Stimulated activated naive CD8-positive, alpha-beta T cell treated with anti-CD3 and anti-CD28 coated beads, Interleukin-15, amount 100 ng/mL, for 72 hours (primary cell): ENCODE results near the gene TOM1.

ENCODE experiments used
- ATAC-seq: fragments of 150-1000 bp; cut with Tn5 transposase; 2 replicates; pipeline ENCODE4 v1.10.0; 2021; ENCODE audit warnings: mild to moderate bottlenecking, moderate library complexity
- DNase-seq, 2 donors: peaks; one replicate each; pipeline ENCODE4 v3.0.0; 2021 to 2022
- H3K27ac Mint-ChIP-seq, 2 donors: one replicate each; pipeline ENCODE4 v1.8.0; 2022; ENCODE audit warnings: mild to moderate bottlenecking in 2 of 2, mixed read lengths in 2 of 2, moderate library complexity in 2 of 2
- H3K27me3 Mint-ChIP-seq: one replicate; pipeline ENCODE4 v1.8.0; 2022; ENCODE audit warnings: mixed read lengths
- H3K4me1 Mint-ChIP-seq: one replicate; pipeline ENCODE4 v1.8.0; 2022; ENCODE audit warnings: mild to moderate bottlenecking, mixed read lengths
- H3K4me3 Mint-ChIP-seq, 2 donors: one replicate each; pipeline ENCODE4 v1.8.0; 2022; ENCODE audit warnings: mild to moderate bottlenecking in 2 of 2, mixed read lengths in 2 of 2, moderate library complexity in 1 of 2
- H3K9me3 Mint-ChIP-seq, 2 donors: one replicate each; pipeline ENCODE4 v1.8.0; 2022; ENCODE audit warnings: mixed read lengths in 2 of 2

Gene TOM1

DNA sequence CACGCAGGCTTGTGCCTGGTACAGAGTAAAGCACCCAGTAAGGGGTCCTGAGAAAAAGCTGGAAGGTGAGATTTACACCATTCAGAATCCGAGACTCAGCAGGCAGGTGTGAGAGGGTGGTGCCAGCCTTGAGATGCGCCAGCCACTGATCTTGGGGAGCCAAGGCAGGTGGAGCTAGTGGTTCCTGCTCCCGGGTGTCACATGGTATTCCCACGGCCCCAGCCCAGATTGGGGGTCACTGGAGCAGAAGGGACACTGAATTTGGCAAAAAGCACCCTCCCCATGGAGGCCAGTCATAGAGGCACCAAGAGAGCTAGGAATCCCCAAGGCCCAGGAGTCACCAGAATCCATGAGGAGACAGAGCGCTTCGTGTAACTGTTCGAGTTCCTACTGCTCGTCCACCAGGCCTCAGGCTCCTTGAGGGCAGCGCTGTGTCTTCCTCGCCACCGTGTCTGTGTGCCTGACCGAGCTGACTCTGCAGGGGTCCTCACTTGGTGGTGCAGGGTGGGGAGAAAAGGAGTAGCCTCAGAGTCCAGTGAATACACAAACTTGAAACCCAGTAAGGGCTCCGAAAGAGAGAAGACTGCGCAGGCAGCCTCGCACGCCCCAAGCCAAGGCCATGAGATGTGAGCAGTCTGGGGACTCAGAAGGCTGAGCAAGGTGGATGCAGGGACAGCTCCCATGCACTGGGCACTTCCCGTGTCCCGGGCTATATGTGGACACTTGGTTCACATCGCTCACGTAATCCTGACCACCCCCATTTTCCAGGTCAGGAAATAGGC is 28.2 kb downstream of the TOM1 start:
- Mint-ChIP-seq H3K9me3 (no peaks in the 10 kb centered on the region), H3K27me3 (no peaks in the 10 kb centered on the region), H3K4me3 (no peak overlapping the region), H3K27ac (no peak overlapping the region), H3K4me1 (peaks cover 29% of the 10 kb centered on the region)
- ATAC-seq (no peak), DNase-seq (no peak)

DNA sequence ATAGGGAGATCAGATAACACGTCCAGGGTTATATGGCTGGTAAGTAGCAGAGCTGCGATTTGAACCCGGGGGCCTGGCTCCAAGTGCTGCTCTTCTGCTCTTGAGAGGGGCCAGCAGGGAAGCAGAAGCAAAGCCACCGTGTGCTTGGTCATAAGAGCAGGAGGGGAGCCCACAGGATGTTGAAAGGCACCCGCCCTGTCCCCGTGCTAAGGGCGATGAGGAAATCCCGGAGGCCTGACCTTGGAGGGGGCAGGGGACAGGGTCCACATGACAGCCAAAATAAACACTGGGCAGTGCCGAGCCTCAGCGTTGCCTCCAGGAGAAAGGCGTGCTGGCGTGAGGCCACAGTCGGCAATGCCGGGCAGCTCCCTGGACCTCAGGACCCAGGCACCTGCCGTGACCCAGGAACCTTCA is 28.8 kb downstream of the TOM1 start:
- Mint-ChIP-seq H3K9me3 (no peaks in the 10 kb centered on the region), H3K4me1 (peaks cover 35% of the 10 kb centered on the region), H3K4me3 (no peak overlapping the region), H3K27ac (peak overlapping the region in 1 of 2 donors; percentile 19), H3K27me3 (no peaks in the 10 kb centered on the region)
- no peak for DNase-seq
- ATAC-seq = no peak

DNA sequence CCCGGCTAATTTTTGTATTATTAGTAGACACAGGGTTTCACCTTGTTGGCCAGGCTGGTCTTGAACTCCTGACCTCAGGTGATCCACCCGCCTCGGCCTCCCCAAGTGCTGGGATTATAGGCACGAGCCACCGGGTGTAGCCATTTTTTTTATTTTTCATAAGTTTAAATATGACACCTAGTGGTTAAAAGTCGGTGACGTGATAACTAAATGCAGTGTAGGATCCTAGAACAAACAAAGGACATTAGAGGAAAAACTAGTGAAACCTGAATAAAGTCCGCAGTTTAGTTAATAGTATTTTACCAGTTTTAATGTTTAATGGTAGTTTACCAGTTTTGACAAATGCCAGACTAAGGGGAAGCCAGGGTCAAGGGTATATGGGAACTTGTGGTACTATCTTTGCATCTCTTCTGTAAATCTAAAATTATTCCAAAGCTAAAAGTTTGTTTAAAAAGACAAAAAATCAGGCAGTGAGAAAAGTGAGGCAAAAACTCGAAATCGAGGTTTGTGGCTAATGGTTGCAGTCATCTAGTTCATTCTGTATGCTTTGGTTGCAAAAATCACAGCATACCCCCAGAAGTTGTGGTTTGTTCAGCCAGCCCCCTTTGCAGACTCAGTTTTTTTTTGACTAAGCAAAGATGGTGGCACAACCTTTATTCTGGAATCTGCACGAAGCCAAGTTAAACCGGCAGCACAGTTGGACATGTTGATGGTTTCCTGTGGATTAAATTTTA is 29.6 kb downstream of the TOM1 start:
- Mint-ChIP-seq H3K27ac (no peak overlapping the region), H3K4me3 (no peak overlapping the region), H3K4me1 (peaks cover 43% of the 10 kb centered on the region), H3K27me3 (no peaks in the 10 kb centered on the region), H3K9me3 (no peaks in the 10 kb centered on the region)
- no peak for ATAC-seq
- DNase-seq = no peak

DNA sequence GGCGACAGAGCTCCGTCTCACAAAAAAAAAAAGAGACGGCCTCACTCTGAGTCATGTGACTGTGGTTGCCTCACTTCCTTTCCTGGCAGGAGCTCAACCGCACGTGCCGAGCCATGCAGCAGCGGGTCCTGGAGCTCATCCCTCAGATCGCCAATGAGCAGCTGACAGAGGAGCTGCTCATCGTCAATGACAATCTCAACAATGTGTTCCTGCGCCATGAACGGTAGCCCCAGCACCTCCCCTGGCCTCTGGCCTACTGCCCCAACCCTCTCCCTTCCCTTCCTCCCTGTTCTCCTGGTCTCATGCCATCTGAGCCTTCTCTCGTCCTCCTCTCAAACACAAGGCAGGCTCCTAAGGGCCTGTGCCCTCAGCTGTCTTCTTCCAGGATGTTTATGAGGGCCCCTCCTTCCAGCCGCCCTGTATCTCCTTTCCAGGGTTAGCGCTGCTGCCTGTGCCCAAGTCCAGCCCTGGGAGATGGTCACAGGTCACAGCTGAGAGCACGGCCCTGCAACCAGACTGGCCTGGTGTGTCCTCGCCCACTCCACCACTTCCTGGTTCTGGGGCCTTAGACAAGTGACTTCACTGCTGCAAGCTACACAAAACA is 30.7 kb downstream of the TOM1 start:
- peaks cover 46% of the 10 kb centered on the region for H3K4me1 Mint-ChIP-seq
- DNase-seq (peak in 1 of 2 donors; percentile 39), ATAC-seq (peak; percentile 73)
- H3K9me3 Mint-ChIP-seq = no peaks in the 10 kb centered on the region
- peak overlapping the region; percentile 77 to 89 for H3K27ac Mint-ChIP-seq
- H3K27me3 Mint-ChIP-seq = no peaks in the 10 kb centered on the region
- H3K4me3 Mint-ChIP-seq = peak overlapping the region; percentile 58 to 84

DNA sequence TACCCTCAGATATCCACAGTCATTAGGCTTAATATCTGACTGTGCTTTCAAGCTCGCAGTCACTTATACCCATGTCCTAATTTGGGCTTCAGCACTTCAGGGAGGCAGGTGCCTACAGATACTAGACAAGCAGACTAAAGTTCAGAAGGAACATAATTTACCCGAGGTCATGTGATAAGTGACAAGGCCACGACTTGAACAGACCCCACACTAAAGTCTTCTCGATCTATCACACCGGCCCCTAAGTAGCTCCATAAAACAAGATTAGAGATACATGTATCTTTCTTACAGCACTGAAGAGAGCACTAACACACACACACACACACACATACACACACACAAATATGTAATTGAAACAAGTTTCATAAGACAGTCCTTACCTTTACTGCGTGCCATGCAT is 32.6 kb downstream of the TOM1 start:
- no peaks in the 10 kb centered on the region for H3K27me3 Mint-ChIP-seq
- no peak overlapping the region for H3K4me3 Mint-ChIP-seq
- H3K27ac Mint-ChIP-seq = peak overlapping the region in 1 of 2 donors; percentile 34
- no peaks in the 10 kb centered on the region for H3K9me3 Mint-ChIP-seq
- peaks cover 52% of the 10 kb centered on the region for H3K4me1 Mint-ChIP-seq
- DNase-seq (no peak), ATAC-seq (no peak)

DNA sequence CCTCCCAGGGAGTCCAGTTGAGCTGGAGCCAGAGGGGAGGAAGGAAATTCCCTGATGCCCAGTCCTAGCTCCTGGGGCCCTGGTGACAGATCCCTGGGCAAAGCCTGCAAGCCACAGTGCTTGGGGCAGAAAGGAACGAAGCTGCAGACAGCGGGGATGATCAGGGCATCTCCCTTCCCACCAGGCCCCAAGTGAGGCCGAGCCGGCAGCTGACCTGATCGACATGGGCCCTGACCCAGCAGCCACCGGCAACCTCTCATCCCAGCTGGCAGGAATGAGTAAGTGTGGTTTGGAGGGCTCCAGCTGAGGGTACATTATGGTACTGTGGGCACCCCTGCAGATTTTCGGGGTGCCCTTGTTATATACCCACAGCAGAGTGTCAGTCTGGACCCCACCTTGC is 33.5 kb downstream of the TOM1 start:
- DNase-seq (no peak), ATAC-seq (no peak)
- Mint-ChIP-seq H3K9me3 (no peaks in the 10 kb centered on the region), H3K4me1 (peaks cover 51% of the 10 kb centered on the region), H3K4me3 (no peak overlapping the region), H3K27me3 (no peaks in the 10 kb centered on the region), H3K27ac (no peak overlapping the region)

DNA sequence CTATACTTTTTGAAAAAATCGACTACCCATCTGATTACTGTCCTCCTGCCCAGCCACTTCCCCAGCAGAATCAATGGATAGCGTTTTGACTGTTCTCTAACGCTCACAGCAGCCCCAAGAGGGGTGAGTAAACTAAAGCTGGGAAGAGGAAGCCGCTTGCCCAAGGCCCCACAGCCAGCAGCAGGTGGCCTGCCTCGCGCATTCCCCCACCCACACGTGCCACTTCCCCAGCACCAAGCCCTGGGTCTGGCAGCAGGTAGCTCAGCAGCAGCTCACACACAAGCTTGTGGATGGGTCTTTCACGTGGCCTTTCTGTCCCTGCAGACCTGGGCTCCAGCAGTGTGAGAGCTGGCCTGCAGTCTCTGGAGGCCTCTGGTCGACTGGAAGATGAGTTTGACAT is 34.3 kb downstream of the TOM1 start:
- DNase-seq = peak in 1 of 2 donors; percentile 23
- H3K27ac Mint-ChIP-seq = peak overlapping the region; percentile 44 to 48
- peak overlapping the region in 1 of 2 donors; percentile 31 for H3K4me3 Mint-ChIP-seq
- ATAC-seq = peak; percentile 59
- H3K9me3 Mint-ChIP-seq = no peaks in the 10 kb centered on the region
- H3K4me1 Mint-ChIP-seq = peaks cover 45% of the 10 kb centered on the region
- no peaks in the 10 kb centered on the region for H3K27me3 Mint-ChIP-seq

DNA sequence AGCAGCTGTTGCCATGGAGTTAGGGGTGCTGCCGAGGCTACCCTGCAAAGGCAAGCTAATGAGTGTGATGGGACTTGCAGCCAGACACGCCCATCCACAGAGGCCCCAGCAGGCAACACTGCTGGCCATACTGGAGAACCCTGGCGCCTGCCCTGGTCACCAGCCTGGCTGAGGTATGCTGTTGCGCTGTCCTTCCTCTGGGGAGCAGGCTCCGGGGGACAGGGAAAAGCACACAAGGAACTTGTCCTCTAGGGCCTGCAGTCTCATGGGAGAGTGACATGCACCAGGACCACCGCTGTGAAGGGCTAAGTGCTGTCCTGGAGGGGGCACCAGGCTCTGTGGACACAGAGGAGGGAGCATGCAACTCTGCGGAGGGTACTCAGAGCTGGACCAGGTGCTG is 35.8 kb downstream of the TOM1 start:
- H3K27ac Mint-ChIP-seq = no peak overlapping the region
- no peak for ATAC-seq
- no peaks in the 10 kb centered on the region for H3K27me3 Mint-ChIP-seq
- H3K4me3 Mint-ChIP-seq = no peak overlapping the region
- H3K9me3 Mint-ChIP-seq = no peaks in the 10 kb centered on the region
- no peak for DNase-seq
- H3K4me1 Mint-ChIP-seq = peaks cover 31% of the 10 kb centered on the region

DNA sequence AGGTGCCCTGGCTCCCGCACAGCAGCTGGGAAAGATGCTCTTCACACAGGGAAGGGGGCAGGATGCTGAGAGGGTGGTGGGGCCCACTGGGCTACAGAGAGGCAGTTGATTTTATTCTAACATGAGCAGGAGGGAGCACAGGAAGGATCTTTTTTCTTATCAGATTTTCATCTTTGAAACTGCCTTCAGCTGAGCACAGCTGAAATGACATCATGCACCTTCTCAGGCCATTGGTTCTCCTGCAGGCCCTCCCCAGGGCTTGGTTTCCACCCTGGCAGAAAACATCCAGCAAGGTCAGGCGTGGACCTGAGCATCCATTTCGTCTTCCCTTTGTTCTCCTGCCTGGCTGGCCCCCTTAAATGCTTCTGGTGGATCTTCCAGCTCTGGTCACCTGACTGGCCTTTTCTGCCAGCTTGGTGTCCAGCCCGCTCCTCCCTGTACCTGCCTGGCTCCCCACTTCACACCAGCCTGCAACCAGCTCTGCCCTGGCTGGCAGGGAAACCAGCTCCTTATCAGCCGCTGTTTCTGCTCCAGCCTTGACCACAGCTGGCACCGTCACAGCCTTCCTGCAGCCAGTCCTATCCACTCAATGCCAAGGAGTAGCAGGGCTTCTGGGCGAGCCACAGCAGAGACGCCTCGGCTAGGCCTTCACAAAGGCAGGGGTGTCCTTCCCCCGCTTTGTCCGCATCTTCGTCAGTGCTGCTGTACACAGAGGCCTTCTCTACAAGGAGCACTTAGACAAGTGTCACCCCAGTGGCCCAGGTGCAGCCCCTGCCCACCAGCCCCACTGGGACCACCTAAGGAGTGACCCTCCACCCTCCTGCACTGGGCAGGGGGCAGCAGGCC is 36.5 kb downstream of the TOM1 start:
- Mint-ChIP-seq H3K9me3 (no peaks in the 10 kb centered on the region), H3K4me1 (peaks cover 24% of the 10 kb centered on the region), H3K27me3 (no peaks in the 10 kb centered on the region), H3K4me3 (no peak overlapping the region), H3K27ac (peak overlapping the region in 1 of 2 donors; percentile 6)
- DNase-seq = no peak
- ATAC-seq = peak; percentile 43

DNA sequence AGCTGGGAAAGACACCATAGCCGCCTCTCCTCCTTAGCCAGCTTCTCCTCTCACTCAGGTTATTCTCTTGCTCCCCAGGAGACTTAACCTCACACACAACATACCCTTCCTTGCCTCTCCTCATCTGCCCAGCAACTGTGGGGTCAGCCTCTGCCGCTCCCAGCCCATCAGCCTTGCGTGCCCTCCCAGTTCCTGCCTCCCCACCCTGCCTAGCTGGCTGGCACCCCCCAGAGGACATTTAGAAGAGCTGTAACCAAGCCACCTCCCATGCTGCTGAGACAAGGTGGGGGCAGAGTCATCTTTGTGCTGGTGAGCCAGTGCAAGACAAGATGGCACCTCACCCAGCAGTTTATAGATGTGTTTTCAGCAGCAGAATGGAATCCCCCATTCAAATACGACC is 38.2 kb downstream of the TOM1 start:
- H3K4me1 Mint-ChIP-seq = peaks cover 22% of the 10 kb centered on the region
- H3K4me3 Mint-ChIP-seq = no peak overlapping the region
- ATAC-seq = peak; percentile 43
- peak overlapping the region; percentile 31 to 85 for H3K27ac Mint-ChIP-seq
- no peak for DNase-seq
- no peaks in the 10 kb centered on the region for H3K9me3 Mint-ChIP-seq
- no peaks in the 10 kb centered on the region for H3K27me3 Mint-ChIP-seq

DNA sequence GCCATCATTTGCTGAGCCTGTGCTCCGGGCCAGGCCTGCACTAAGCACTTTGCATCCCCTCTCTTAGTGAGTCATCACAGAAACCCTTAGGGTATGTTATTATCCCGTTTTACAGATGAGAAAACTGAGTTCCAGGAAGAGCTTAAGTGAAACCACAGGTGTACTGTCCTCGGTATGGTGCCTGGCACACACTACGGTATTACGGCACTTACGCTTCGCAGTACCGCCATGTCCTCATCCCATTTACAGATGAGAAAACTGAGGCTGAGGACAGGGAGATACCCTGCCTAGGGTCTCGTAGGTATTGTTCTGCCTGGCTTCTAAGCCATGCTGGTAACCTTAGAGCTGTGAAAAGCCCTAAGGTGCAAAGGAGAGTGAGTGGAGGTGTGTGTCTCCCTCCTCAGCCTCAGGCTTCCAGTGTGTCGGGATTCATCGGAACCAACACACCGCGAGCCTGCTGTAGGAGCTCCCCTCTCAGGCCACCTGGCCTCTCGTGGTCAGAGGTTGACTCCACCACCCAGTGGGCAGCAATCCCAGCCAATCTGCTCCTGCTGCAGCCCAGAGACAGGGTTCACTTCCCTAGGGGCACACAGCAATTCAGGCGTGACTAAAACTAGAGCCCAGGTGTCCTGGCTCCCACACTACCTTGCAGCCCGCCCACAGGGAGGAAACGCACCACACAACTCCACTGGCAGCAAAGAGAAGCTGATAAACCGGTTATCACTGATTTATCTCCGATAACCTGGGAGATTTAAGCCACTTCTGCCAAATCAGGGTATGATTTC is 41.6 kb downstream of the TOM1 start:
- Mint-ChIP-seq H3K4me3 (no peak overlapping the region), H3K27ac (peak overlapping the region in 1 of 2 donors; percentile 74)

DNA sequence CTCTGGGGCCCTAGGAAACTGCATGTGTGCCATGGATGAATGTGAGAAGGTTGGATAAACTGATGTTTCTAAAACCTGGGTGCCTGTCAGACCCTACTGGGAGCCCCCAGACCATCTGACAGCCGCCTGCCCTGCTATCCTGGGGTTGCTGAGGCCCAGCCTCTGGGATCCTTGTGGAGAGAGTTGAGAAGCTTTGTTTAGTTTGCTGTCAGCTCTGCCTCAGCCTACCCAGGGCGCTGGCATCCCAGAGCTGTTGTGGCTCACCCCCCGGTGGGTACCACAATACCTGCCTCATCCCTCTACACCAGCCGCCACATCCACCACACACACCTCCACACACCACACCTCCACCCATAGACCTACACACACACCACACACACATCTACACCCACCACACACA is 42.7 kb downstream of the TOM1 start:
- ATAC-seq (no peak), DNase-seq (no peak)
- no peaks in the 10 kb centered on the region for H3K9me3 Mint-ChIP-seq
- no peak overlapping the region for H3K27ac Mint-ChIP-seq
- H3K27me3 Mint-ChIP-seq = no peaks in the 10 kb centered on the region
- no peak overlapping the region for H3K4me3 Mint-ChIP-seq
- no peaks in the 10 kb centered on the region for H3K4me1 Mint-ChIP-seq

More for the DNA sequence above, 41.6 kb downstream of the TOM1 start:
- ATAC-seq (no peak), DNase-seq (no peak)
- Mint-ChIP-seq H3K27me3 (no peaks in the 10 kb centered on the region), H3K4me1 (no peaks in the 10 kb centered on the region), H3K9me3 (no peaks in the 10 kb centered on the region)

DNA sequence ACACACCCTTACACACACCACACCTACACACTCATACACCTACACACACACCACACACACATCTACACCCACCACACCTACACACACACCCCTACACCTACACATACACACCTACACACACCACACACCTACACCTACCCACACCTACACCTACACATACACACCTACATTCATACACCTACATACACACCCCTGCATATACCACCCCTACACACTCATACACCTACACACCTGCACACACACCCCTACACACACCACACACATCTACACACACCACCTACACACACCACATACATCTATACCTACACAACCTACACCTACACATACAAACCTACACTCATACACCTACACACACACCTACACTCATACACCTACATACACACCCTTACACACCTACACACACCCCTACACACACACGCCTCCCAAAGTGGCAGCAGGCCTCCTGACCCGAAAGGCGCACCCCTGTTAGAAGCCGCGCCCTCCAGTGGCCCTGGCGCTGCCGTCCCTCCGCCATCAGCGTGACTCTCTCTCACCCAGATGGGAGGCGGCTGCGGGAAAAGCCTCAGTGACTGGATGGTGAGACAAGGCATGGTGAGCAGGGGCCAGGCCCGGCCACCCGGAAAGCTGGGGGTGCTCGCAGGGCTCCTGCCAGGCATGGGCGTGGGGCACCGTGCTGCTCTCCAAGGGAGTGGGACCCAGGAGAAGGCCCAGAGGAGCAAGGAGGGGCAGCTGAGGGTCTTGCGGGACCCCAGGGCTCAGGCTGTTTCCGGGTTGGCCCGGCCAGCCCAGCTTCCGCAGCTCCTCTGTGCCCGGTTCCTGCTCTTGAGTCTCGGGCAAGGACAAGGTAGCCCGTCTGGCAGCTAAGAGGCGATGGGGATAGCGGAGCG is 44.2 kb downstream of the TOM1 start:
- ATAC-seq (no peak), DNase-seq (no peak)
- Mint-ChIP-seq H3K27ac (no peak overlapping the region), H3K27me3 (no peaks in the 10 kb centered on the region), H3K4me1 (no peaks in the 10 kb centered on the region), H3K9me3 (no peaks in the 10 kb centered on the region), H3K4me3 (no peak overlapping the region)
